GM12865 (cell line): ENCODE results near the gene POU4F1.
"Not testable (repeated sequence)": the region's sequence is repeated elsewhere in the genome, so short reads cannot be mapped to it uniquely, and the experiment has no call there.

Experiments
- DNase-seq: peaks from one replicate; pipeline ENCODE4 v3.0.0; 2010; ENCODE audit warnings: low read depth
- H3K4me3 ChIP-seq: 2 replicates; pipeline ENCODE4 v1.5.1; 2011; ENCODE audit warnings: mild to moderate bottlenecking, low read depth, low read length, control low read depth
- TF ChIP-seq, protein P1 (sequence below): IDR thresholded peaks from 2 replicates; pipeline ENCODE4 v1.5.1; 2011; ENCODE audit warnings: low read length, control low read depth, low read depth, inconsistent platforms; ENCODE audit not compliant: insufficient read depth; ENCODE audit errors: missing control alignments

POU4F1 gene

DNA sequence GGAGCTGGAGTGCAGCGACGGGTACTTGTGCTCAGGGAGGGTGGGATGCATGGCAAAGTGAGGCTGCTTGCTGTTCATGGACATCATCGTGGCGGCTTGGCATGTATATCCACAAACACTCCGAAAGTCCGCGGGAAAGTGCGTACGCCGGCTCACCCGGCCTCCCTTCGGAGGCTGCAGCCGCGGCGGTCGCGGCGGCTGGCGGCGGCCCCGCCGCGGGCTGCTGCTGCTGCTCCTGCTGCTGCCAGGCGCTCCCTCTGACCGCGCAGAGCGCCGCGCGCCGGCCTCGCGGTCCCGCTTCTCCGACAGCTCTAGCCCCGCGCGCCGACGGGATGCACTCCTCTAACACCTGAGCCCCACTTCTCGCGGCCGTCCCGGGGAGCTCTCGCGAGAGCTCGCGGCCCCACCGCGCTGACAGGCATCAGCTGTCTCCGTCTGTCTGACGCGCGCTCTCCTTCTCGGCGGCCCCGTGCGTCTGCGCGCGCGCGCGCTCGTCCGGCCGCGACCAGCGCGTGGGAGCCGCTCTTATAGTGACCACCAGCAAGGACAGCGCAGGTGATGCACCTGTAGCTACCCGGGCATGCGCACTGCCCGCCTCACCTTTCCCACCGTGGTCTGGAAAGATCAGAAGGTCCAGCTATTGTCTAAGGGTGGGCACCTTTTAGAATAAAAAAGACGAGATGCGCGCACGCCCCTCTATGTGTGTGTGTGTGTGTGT is at the start of gene POU4F1:
TSS of gene POU4F1 (minus strand) at position 313 of the 718 bp plus-strand sequence. CDS start at position 87, 226 bp downstream.
- H3K4me3 ChIP-seq = peak within 1 kb of the TSS; percentile 43
- TF ChIP-seq, protein P1, sequence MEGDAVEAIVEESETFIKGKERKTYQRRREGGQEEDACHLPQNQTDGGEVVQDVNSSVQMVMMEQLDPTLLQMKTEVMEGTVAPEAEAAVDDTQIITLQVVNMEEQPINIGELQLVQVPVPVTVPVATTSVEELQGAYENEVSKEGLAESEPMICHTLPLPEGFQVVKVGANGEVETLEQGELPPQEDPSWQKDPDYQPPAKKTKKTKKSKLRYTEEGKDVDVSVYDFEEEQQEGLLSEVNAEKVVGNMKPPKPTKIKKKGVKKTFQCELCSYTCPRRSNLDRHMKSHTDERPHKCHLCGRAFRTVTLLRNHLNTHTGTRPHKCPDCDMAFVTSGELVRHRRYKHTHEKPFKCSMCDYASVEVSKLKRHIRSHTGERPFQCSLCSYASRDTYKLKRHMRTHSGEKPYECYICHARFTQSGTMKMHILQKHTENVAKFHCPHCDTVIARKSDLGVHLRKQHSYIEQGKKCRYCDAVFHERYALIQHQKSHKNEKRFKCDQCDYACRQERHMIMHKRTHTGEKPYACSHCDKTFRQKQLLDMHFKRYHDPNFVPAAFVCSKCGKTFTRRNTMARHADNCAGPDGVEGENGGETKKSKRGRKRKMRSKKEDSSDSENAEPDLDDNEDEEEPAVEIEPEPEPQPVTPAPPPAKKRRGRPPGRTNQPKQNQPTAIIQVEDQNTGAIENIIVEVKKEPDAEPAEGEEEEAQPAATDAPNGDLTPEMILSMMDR = no peak
- DNase-seq = peak; percentile 85

- no peak overlapping the region for H3K4me3 ChIP-seq
- DNase-seq = no peak
- TF ChIP-seq, protein P1 = no peak
Measured at GRCh38 chr13:78652651-78653050, 49.3 kb upstream of the POU4F1 start.

GRCh38 chr13:78650717-78651083 is 47.3 kb upstream of the POU4F1 start:
- no peak for DNase-seq
- TF ChIP-seq, protein P1 = no peak
- no peak overlapping the region for H3K4me3 ChIP-seq

DNA sequence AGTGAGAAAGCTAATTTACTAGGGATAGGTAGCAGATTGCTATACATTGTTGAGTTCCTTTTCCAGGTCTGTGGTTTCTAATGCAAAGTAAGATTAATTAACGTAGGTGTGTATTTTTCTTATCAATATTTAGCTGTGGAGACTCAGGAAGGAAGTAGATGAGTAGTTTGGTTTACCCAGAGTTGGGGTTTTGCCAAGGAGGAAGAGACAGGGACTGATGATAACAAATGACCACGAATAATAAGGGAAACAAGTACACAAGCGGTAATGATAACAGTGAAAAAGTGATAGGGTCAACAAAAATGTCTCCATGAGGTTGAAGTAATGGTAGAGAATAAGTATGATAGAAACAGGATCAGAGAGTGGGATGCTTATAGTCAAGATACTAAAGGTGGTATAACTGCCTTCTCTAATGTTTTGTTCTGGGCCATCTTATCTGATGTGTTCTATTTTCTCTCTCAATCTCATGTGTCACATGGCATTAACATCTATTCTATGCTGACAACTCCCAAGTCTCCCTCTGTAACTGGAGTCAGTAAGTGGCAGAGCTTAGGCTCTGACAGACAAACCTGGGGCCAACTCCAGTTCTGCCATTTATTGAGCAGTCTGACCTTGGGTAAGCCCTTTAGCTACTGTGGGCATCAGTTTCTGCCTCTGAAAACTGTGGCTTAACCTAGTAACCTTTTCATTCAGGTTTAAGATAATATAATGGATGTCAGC is 46.8 kb upstream of the POU4F1 start:
- no peak overlapping the region for H3K4me3 ChIP-seq
- TF ChIP-seq, protein P1 = no peak
- DNase-seq = no peak

- H3K4me3 ChIP-seq, DNase-seq: not testable (repeated sequence)
Measured at GRCh38 chr13:78647109-78647678, 43.8 kb upstream of the POU4F1 start.

DNA sequence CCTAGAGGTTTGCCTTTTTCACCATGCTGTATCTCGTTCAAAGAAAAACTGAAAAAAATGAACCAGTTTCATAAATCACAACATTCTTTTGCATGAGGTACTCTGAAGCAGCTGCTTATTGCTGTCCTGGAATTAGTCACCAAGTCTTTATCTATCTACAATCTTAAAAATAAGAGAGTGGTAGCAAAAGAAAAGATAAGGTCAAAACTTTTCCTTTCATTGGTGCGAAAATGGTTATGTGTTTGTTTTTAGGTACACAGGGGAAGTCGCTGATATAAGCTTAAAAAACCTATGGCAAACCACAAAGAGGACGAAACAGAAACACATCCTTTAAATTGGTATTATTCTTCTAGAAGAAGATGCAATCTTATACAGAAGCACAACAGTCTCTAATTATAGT is 34.9 kb upstream of the POU4F1 start:
- DNase-seq = no peak
- TF ChIP-seq, protein P1 = no peak
- no peak overlapping the region for H3K4me3 ChIP-seq

DNA sequence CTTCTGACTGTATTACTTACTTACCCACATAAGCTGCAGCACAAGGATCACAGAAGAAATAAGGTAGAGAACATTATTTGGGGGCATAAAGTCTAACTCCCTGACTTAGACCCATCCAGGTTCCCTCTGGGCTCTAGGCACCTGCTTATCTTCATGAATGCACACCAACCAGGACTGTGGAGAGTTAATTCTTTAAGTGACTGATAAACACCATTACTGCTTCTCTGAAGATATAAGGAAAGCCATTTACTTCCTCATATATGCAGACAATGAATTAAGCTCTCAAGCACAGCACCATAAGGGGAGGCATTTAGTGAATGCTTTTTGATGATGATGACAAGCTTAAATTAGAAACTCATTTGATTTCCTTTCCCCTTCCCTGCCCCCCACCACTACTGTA is 33.1 kb upstream of the POU4F1 start:
- H3K4me3 ChIP-seq = no peak overlapping the region
- no peak for DNase-seq
- TF ChIP-seq, protein P1 = no peak
